Superior temporal gyrus (tissue), 1 donor: ENCODE measurements around the gene GRAMD2A.

Experiments used
- DNase-seq: peaks from one replicate; pipeline ENCODE4 v3.0.0-alpha.2; 2016; ENCODE audit errors: extremely low spot score

Gene GRAMD2A

GRCh38 chr15:72136170-72137051 is 61.2 kb downstream of the GRAMD2A start:
- DNase-seq: no peak

DNA sequence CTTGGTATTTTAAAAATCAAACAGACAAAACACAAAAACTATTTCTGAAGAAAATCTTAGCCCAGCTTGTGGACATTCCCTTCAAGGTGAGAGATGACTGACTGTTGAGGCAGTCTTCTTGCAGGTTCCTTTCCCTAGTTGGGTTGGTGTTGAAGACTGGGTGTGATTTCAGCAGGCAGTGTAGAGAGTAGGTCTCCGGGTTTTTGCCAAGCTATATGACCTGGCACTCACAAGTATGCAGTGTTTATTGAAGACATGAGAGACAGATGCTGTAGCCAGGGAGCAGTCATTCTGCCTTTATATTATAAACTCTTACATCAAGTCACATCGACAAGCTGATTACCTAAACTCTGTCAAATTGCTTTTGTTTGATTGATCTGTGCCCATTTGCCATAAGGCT is 61.9 kb downstream of the GRAMD2A start:
- DNase-seq: no peak

DNA sequence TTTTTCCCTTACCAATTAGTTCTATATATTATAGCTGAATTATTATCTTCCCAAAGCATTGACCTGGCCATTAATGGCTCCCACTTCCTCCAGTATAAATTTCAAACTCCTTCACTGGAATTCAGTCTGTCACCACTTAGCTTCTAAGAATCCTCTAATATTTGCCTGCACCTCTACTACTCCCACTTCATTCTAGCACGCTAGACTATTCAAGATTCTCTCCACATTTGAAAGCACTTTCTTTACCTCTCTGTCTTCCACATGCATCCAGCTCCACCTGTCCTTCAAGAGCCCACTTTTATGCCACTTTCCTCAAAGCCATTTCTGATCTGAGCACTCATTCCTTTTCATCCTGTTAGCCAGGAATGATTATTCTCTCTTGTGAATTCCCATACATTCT is 64.4 kb downstream of the GRAMD2A start:
- DNase-seq: no peak

GRCh38 chr15:72131922-72132321 is 65.7 kb downstream of the GRAMD2A start:
- DNase-seq: no peak

- no peak for DNase-seq
Observed at GRCh38 chr15:72130272-72130671, 67.3 kb downstream of the GRAMD2A start.

DNA sequence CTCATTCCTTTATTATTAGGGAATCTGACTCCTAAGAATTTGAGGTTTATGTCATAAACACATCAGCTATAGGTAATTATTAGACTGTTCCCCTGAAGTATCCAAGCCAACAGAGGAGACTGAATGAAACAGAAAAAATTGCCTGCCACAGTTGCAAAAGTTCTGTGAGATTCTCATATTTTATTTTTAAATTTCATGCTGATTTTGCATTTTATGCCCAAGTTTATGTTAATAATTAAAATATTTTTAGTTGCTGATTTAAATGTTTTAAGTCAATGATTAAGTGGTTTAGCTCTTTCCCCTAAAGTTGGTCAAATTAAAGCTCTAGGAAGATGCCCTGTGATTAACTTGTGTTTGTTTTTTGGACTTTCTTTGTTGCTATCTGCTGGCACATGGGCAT is 69.2 kb downstream of the GRAMD2A start:
- DNase-seq: no peak

- DNase-seq: no peak
Observed at GRCh38 chr15:72127724-72128322, 69.8 kb downstream of the GRAMD2A start.

- no peak for DNase-seq
Observed at GRCh38 chr15:72124218-72124617, 73.4 kb downstream of the GRAMD2A start.

DNA sequence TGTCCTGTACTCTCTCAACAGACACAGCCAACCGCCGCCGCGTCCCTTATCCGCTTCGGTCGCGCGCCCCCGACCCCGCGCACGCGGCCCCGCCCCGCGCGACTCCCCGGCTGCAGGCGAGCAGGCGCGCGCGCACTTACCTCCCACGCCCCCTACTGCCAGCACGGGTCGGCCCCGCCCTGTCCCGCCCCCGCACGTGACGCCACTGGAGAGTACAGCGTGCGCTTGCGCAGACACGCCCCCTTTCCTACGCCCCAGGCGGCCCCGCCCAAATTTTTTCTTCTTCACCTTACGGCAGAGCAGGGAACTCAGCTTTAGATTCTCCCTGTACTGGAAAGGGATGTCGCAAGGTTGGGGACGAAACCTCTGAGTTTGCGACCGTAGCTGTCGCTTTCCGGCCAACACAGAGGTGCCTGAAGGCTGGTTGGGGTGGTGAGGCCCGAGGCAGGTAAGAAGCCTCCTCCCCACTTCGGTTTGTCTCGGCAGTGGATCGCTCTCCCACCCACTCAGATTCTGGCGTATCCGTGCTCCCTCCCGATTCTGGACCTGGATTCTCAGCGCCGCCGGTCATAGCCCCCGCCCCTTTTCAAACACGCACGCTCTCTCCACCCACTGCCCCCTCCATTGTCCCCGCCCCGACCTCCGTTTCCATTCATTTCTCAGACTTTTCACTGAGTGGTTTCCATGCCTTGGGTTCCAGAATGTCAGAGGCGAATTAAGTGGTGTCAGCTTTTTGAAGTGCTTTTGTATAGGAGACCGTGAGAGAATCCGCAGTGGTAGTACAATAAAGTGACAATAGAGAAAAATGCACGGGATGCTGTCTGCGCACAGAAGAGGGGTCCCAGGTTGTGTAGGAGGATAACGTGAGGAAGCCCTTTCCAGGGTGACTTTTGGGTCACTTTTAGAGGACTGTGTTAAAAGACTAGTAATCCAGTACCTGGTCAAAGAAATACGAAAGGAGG is 79.3 kb downstream of the GRAMD2A start, which contains the start of the genes MYO9A and SENP8:
Gene MYO9A (minus strand): TSS at position 134 of the 962 bp plus-strand sequence. CDS start 71,587 bp downstream, outside the sequence.
Gene SENP8 (plus strand): TSS at position 387 of the 962 bp plus-strand sequence. CDS start 21,221 bp downstream, outside the sequence.
- peak; percentile 96 for DNase-seq

DNA sequence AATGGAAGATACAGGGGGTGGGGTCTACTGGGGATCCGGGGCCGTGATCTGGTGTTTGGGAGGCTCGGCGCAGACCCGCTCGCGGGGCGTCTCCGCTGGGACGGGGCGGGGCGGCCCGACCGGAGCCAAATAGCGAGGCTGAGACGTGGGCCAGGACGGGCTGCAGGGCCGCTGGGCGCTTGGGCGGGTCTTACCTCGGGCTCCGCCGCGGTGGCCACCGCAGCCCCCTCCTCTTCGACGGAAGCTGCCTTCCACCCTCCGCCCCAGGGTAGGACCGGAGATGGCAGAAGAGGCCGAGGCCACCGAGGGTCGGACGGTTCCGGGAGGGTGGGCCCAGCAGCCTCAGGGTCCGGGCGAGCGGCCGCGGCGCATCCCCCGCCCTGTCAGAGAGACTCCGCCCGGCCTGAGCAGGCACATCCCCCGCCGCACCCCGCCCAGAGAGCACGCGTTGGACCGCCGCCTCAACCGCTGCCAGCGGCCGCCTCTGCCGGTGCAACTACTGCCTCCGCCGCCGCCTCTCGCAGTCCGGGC is 80.0 kb downstream of the GRAMD2A start:
- no peak for DNase-seq

DNA sequence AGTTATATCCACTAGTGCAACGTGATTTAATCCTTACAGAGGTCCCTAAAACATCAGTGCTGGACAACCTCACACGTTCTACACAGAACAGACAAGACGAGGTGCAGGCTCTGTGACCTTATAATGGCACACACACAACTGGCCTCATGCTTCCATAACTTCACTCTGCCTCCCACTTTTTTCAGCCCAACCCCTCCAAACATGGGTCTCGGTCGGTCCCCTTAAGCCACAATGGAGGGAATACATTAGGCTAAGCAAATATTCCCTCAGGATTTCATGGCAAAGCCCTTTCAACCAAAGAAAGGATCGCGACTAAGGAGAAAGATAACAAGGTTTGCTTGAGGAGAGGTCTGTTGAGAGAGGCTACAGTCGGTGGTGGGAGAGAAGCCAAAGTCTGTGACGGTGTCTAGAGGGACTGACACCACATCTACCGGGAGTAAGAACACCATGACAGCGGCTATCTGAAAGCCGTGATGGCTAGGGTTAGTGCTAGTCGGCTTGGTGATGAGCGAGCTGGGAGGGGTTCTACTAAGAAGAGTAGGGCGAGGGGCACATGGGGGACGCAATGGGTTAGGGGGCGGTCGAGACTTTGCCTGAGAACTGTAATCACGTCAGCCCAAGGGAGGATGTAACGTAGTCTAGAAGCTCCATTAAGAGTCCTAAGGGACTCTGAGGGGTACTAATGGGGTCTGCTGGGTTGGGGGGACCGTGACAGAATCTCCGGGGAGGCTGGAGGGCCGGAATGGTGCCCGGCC is 80.7 kb downstream of the GRAMD2A start:
- DNase-seq: peak; percentile 35

- no peak for DNase-seq
Observed at GRCh38 chr15:72113347-72114031, 84.1 kb downstream of the GRAMD2A start.

DNA sequence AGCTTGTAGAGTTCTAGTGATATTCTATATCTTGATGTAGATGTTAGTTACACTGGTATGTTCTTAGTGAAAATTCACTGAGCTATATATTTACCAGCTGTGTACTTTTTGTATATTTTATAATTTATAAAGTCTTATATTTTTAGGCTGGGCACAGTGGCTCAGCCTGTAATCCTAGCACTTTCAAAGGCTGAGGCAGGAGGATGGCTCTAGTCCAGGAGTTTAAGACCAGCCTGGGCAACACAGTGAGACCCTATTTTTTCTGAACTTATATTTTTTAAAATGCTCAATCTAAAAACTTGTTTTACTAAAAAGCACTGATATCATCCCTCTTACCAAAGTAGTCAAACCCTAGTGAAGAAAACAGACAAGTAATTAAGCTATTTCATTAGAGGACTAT is 84.8 kb downstream of the GRAMD2A start:
- no peak for DNase-seq

DNA sequence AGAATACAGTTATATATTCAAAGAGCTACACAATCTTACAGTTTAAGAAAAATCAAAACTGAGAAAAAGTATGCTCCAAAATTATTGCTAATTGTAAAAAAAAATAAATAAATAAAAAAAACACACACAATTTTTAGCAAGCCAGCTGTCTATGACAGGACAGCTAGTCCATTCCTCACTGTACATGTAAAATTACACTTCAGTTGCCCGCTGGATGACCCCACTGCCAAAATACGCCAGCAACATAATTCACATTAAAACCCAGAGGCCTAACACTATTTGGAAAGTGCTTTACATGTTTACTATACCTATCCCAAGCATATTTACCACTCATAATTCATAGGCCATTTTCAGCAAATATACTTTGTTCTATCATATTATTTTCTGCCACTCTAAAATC is 85.5 kb downstream of the GRAMD2A start:
- no peak for DNase-seq

DNA sequence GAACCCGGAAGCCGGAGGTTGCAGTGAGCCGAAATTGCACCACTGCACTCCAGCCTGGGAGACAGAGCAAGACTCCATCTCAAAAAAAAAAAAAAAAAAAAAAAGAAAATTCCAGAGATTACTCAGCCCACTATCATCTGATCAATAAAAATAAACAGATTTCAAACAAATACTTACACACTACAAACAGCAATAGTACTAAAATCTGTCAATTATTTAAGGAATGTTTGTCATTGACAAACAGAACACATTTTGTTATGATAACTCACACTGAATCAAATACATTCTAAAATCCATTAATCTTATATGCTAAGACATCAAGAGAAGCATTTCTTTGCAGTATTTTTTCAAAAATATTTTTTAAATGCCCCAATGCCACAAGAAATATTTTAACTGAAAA is 87.2 kb downstream of the GRAMD2A start:
- no peak for DNase-seq
